Peyer's patch (tissue), 4 donors: ENCODE data around the gene EFL1. TPM values are rescaled to one million over a fixed set of nuclear protein-coding genes. Genes with fewer than 3 reads are reported as not detected.
"Not testable (repeated sequence)": the region's sequence is repeated elsewhere in the genome, so short reads cannot be mapped to it uniquely, and the experiment has no call there.

Experiments used
- DNase-seq, 3 donors: peaks; one replicate each; pipeline ENCODE4 v3.0.0-alpha.2; 2017 to 2019
- H3K27ac ChIP-seq, 4 donors: fragments of 200-600 bp; sonication (generic); one replicate each; pipeline ENCODE4 v1.5.1; 2016 to 2019
- H3K27me3 ChIP-seq, 2 donors: fragments of 200-600 bp; sonication (generic); one replicate each; pipeline ENCODE4 v1.5.1; 2019
- H3K36me3 ChIP-seq, 3 donors: fragments of 200-600 bp; sonication (generic); one replicate each; pipeline ENCODE4 v1.5.1; 2016 to 2019
- H3K4me1 ChIP-seq, 4 donors: fragments of 200-600 bp; sonication (generic); one replicate each; pipeline ENCODE4 v1.5.1; 2016 to 2019
- H3K4me3 ChIP-seq, 4 donors: fragments of 200-600 bp; sonication (generic); 1 replicate in 3 of 4; 2 replicates in 1 of 4; pipeline ENCODE4 v1.5.1; 2016 to 2019; ENCODE audit warnings: mild to moderate bottlenecking in 1 of 4
- H3K9me3 ChIP-seq, 4 donors: fragments of 200-600 bp; sonication (generic); one replicate each; pipeline ENCODE4 v1.5.1; 2016 to 2019; ENCODE audit warnings: mild to moderate bottlenecking in 1 of 4
- CTCF ChIP-seq, 6 experiments: fragments of 450-650 bp in 4 of 6; fragments of 200-600 bp in 2 of 6; sonication (generic) in 1 of 6; IDR thresholded peaks; one replicate each; pipeline ENCODE4 v1.5.1; 2017 to 2019; ENCODE audit warnings: antibody characterized with exemption in 6 of 6, mild to moderate bottlenecking in 3 of 6, moderate library complexity in 1 of 6
- POLR2A ChIP-seq, 2 donors: fragments of 450-650 bp; IDR thresholded peaks; one replicate each; pipeline ENCODE4 v1.5.1; 2017; ENCODE audit warnings: antibody characterized with exemption in 2 of 2, mild to moderate bottlenecking in 2 of 2, moderate library complexity in 2 of 2
- total RNA-seq, 4 donors: library from RNA; depleted of rRNA; stranded (reverse); fragments of >200 nt; gene quantifications; one replicate each; pipeline ENCODE4 v1.1.0, GENCODE V29; 2016

Gene EFL1
- total RNA-seq, 4 donors from 2014 or later = 32.2 to 43.9 (median 40.0) TPM

- H3K27ac ChIP-seq, DNase-seq, H3K27me3 ChIP-seq, H3K36me3 ChIP-seq, H3K9me3 ChIP-seq, H3K4me3 ChIP-seq, H3K4me1 ChIP-seq: not testable (repeated sequence)
- TF ChIP-seq CTCF (IDR thresholded peaks at IDR 0.05) = peak in 3 of 6 experiments; percentile 11 to 14 (median 11)
Observed at GRCh38 chr15:82281276-82281675, 18.7 kb upstream of the EFL1 start.

DNA sequence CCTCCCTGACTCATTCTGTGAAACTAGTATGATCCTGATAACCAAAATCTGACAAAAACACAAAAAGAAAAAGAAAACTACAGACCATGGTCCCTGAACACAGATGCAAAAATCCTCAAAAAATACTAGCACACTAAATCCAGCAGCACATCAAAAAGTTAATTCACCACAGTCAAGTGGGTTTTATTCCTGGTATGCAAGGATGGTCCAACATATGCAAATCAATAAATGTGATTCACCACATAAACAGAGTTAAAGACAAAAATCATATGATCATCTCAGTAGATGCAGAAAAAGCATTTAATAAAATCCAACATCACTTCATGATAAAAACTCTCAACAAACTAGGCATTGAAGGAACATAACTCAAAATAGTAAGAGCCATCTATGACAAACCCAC lies 12.9 kb upstream of the EFL1 start:
- Histone ChIP-seq H3K27ac (no peak overlapping the region), H3K9me3 (peaks cover 0 to 5% (median 0%) of the 10 kb centered on the region in 4 donors), H3K4me1 (no peaks in the 10 kb centered on the region), H3K36me3 (no peaks in the 10 kb centered on the region), H3K4me3 (no peak overlapping the region), H3K27me3 (no peaks in the 10 kb centered on the region)
- no peak for DNase-seq
- TF ChIP-seq CTCF (IDR thresholded peaks at IDR 0.05) (no peak), POLR2A (IDR thresholded peaks at IDR 0.05) (no peak)

DNA sequence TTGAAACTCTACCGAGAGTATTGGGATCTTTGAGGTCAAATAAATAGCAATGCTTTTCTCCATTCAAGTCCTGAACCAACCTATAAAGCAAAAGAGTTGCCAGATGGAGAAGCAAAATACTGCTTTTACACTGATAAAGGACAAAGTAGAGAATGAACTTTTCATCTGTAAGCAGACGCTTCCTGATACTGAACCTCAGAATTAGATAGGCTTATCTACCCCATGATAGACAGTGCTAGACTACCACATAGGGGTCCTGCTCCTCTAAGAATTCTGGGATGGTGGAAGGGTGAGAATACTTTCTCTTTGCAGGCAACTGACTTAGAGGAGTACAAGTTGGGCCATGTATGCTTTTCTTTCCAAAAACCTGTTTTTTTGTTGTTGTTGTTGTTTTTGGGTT lies 9.6 kb upstream of the EFL1 start:
- Histone ChIP-seq H3K27me3 (no peaks in the 10 kb centered on the region), H3K4me3 (no peak overlapping the region), H3K9me3 (peaks cover 0 to 5% (median 0%) of the 10 kb centered on the region in 4 donors), H3K4me1 (no peaks in the 10 kb centered on the region), H3K27ac (no peak overlapping the region), H3K36me3 (no peaks in the 10 kb centered on the region)
- no peak for DNase-seq
- no peak for TF ChIP-seq POLR2A (IDR thresholded peaks at IDR 0.05)
- TF ChIP-seq CTCF (IDR thresholded peaks at IDR 0.05) = no peak

DNA sequence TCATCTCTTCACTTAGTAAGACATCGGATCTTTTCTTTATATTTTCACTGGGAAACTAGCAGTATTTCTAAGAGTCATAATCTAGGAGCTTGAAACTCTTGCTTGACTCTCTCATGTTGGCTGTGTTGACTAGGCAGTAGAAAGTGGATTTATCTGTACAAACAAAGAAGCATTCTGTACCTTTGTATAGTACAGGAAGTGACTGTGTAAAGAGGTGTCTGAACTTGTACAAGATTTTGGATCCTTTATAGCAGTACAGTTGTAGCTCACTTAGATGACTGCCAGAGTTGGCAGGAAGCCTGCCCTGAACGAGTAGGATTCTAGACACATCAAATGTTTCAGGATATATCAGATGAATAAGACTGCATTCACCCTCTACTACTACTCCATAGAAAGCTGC lies 5.9 kb upstream of the EFL1 start:
- not testable (repeated sequence) for H3K27ac ChIP-seq, H3K9me3 ChIP-seq, H3K36me3 ChIP-seq, H3K27me3 ChIP-seq, H3K4me3 ChIP-seq, H3K4me1 ChIP-seq, DNase-seq

DNA sequence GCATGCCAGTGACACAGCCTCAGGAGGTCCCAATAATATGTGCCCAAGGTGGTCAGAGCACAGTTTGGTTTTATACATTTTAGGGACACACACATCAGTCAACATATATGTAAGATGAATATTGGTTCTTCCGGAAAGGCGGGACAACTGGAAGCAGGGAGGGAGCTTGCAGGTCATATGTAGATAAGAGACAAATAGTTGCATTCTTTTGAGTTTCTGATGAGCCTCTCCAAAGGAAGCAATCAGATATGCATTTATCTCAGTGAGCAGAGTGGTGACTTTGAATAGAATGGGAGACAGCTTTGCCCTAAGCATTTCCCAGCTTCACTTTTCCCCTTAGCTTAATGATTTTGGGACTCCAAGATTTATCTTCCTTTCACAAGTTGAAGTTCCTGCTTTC lies 4.6 kb upstream of the EFL1 start:
- not testable (repeated sequence) for H3K36me3 ChIP-seq, H3K27me3 ChIP-seq, H3K9me3 ChIP-seq, DNase-seq, H3K4me1 ChIP-seq, H3K27ac ChIP-seq, H3K4me3 ChIP-seq

GRCh38 chr15:82263350-82263749 lies 816 bp upstream of the EFL1 start:
- peaks cover 0 to 4% (median 0%) of the 10 kb centered on the region in 3 donors for H3K36me3 ChIP-seq
- H3K4me3 ChIP-seq = peak overlapping the region in 3 of 4 donors; percentile 87 to 94 (median 91)
- H3K4me1 ChIP-seq = peaks cover 0 to 25% (median 0%) of the 10 kb centered on the region in 4 donors
- peak overlapping the region in 3 of 4 donors; percentile 77 to 92 (median 85) for H3K27ac ChIP-seq
- no peak for DNase-seq
- TF ChIP-seq POLR2A (IDR thresholded peaks at IDR 0.05) (no peak), CTCF (IDR thresholded peaks at IDR 0.05) (no peak)
- H3K9me3 ChIP-seq = no peaks in the 10 kb centered on the region
- no peaks in the 10 kb centered on the region for H3K27me3 ChIP-seq
